ENCODE results near the gene IL1RAP.

IL1RAP gene

DNA sequence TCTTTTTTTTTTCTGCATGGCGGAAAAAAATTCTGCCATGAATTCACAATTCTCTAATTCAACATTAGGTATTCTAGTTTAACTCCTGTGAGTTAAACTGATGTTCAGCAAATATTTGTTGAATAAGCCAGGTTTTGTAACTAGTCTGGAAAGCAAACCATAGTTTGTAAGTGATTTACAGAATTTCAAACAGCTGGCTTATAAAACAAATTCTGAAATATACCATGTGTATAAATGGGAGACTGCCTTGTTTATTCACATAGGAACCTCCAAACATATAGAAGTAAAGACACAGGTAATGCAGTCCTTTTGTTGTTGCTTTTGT lies 101.1 kb downstream of the IL1RAP start:
- DNase-seq (ENCODE audit: low read depth) = no peak

DNA sequence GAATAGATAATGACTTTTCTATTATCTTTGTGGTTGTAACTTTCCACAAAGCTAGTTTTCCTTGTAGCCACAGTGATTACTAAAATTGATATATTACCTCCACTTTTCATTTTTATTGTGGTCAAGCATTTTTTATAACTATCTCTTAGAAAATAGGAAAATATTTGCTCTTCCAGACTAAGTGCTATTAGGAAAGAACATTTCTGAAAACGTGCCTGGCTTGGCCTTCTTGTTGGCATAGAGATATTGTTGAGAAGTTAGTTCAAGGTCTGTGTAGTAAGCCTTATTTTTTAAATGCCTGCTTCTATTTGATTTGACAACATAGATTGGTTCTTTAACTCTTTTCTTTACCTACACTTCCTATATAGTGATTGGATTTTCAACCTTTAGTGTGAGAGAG lies 101.7 kb downstream of the IL1RAP start:
- no peak for DNase-seq (ENCODE audit: low read depth)

DNA sequence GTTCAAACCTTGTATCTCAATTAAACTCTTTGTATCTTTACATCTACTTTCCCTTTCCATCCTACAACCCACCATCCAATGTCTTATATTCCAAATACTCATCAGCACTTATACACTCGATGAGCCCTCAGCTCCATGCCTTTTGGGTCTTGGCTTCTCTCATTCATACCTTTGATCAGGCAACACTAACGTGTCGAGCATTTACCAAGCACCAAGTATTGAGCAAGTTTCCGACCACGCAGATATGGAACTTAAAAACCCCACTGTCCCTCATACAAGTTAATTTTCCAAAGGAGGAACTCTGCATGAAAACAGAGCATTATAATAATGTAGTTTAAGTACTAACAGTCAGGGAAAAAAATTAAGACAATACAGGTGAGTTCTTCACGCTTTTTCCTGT lies 102.8 kb downstream of the IL1RAP start:
- DNase-seq (ENCODE audit: low read depth) = no peak

DNA sequence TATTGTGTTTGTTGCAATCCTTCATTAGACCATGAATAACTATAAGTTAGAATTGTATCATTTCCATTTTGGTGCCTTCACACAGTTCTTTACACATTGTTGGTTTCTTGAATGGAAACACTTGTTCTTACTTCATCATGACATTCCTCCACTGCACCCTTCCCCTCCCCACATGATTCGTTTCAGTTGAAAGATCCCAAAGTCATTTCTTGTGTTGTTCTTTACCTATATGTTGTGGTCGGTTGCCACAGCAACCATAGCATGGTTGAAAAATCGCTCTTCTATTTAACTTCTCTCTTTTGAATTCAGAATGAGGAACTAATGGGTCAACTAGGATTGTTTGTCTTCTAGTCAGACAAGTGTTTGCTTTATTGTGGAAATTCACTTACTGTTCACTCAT lies 103.3 kb downstream of the IL1RAP start:
- DNase-seq (ENCODE audit: low read depth) = no peak

DNA sequence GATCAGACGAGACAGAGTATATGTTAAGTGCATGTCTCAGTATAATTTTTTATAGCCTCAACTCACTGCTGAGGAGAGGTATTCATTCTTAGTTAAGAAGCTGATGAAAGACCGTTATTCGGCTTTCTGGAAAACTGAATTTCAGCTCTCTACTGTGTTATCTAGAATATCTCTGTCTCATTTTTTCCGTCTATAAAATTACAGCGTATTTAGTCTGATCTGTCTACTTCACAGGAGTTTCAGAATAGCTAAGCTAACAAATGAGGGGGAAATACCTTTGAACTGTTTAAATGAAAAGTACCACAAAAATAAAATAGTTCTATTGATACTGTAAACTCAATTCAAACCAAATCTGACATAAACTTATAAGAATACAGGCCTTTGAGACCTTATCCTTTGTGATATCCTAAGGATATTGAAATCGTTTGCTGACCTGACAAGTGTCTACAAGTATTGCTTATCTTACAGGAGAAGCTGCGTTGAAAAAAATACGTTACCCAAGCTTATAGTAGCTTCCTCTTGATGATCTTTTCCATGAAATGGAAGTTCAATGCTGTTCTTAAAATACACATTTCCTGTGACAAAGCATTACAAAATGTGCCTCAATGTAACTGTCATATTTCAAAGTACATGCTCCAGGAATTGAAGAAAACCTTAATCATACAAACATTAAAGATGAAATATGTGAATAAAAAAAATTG lies 104.6 kb downstream of the IL1RAP start:
- DNase-seq (ENCODE audit: low read depth) = no peak

DNA sequence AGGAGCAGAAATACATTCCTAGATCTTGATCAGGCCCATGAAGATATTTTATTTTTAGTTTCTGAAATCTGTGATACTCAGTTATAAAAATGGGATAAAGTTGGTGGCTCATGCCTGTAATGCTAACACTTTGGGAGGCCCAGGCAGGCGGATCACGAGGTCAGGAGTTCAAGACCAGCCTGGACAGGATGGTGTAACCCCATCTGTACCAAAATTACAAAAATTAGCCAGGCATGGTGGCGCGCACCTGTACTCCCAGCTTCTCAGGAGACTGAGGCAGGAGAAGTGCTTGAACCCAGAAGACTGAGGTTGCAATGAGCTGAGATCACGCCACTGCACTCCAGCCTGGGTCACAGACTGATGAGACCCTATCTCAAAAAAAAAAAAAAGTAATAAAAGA lies 105.5 kb downstream of the IL1RAP start:
- DNase-seq (ENCODE audit: low read depth) = no peak

DNA sequence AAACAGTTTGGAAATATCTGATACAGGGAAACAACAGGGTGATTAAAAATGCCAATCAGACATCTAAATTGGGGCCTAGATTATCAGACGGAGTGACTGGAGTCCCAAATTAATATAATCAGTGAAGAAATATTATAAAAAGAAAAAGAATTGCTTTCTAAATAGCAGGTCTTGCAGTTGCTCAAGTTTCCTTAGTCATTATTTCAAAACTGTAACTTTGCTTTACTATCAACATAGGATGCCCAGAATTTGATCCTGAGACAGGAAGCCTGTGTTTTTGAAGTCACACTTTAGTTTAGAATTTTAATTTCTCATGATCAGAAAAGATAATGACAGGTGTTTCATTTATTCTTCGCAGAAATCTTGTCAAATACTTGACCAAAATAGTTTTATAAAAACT lies 105.9 kb downstream of the IL1RAP start:
- DNase-seq (ENCODE audit: low read depth) = no peak

DNA sequence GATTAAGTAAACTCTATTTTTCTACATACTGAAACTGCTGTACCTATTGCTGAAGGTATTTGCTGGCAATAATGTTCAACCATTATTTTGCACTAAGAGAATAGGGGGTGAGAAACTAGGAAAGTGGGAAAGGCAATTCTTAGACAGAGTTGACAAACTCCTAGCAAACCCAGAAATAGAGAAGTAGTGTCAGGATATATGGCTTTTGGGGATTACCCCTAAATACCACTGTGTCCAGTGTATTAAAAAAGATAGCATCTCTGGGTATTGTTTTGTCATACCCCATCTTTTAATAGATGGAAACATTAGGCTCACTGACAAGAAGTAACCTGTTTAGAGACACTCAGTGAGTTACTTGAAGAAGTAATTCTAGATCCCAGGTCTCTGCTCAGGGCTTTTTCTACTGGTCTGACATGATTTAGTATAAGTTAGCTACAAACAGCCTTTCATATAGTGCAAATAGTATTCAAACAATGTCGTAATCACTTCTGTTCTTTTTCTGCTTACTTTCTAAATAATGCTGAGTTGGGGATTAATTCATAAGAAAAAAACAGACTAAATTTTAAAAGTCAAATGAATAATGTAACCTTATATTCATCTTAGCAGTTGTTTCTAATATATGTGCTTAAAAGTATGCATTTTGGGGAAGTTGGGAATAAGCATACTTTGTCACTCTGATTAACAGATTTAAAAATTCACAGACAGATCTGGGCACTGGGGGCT lies 107.2 kb downstream of the IL1RAP start:
- no peak for DNase-seq (ENCODE audit: low read depth)

DNA sequence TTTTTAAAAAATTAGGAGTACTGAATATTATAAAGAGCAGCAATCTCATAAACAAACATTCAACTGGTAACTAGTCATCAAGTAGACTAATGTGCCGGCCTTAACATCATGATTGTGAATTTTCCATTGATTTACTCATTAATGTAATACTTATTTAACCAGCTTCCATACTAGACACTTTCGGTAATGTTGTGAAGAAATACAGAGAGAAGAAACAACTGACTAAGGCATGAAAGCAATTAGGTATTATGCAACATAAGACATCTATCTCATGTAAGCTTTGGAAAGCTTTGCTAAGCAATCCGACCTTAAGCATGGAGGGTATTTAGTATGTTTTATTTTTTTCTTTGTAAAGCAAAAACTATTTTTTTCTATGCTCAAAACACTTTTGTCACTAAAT lies 108.0 kb downstream of the IL1RAP start:
- no peak for DNase-seq (ENCODE audit: low read depth)

DNA sequence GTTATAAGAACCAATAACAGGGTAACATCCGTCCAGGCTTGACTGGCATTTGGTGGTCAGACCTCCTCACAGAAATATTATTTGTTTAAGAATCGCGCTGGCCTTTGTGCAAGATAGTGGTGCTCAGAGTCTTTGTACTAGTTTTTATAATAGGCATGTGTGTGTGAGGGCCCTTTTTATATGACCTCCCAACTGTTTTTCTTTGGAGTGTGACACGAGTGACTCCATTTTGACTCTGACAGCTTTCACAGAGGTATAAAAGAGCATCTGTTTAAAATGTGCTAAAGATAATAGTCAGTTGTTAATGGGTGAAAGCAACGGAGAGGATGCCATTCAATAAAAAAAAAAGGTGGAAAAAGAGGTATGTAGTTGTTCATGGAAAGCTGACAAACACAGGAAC lies 110.4 kb downstream of the IL1RAP start:
- no peak for DNase-seq (ENCODE audit: low read depth)

DNA sequence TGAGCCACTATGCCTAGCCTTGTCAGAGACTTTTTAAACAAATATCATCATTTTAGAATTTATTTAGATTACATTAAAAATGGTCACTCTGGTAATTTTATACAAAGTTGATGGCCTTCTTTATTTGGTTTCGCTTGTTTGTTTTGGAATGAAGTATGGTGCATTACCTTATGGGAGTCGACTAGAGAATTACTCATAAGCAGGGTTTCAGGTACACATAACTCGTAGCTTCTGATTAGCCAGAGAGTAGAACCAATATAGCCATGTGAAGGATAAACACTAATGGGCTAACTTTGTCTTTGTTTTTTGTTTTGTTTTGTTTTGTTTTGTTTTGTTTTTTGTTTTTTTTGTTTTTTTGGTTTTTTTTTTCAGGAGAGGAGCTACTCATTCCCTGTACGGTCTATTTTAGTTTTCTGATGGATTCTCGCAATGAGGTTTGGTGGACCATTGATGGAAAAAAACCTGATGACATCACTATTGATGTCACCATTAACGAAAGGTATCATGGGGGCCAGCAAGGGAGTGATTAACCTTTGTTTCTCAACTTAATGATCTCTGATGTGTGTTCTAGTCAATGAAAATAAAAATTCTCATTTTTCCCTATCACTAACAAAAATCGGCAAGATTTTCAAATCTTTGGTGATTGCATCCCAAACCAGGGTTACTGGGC lies 113.2 kb downstream of the IL1RAP start:
- no peak for DNase-seq (ENCODE audit: low read depth)

DNA sequence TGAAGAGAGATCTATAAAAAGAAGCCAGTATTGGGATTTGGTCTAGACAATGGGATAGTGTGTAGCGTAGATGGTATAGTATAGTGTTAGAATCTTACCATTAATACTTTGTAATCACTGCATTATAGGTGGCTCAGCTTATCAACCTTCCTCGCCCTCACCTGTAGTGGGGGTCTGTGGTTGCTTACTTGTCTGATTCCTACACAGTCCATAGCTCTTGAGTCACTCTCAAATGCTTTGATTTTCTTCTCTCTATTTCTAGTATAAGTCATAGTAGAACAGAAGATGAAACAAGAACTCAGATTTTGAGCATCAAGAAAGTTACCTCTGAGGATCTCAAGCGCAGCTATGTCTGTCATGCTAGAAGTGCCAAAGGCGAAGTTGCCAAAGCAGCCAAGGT lies 115.2 kb downstream of the IL1RAP start:
- DNase-seq (ENCODE audit: low read depth) = no peak

DNA sequence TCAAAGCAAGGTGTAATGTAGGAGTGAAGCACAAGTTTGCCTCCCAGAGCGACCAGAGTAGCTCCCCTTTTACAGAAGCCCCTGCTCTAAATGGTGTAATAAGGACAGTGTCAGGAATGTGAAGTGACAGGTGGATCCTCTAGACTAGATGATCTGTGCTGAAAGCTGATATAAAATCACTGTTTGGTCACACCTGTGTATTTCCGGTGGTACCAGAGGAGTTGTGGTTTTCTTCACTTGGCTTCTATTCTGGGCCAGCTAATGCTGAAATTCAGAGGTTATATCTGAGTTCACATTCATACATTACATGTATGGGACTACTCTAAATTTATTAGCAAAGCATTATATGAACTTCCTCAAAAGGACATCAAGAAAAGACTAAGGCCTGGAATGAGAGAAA lies 117.4 kb downstream of the IL1RAP start:
- no peak for DNase-seq (ENCODE audit: low read depth)

DNA sequence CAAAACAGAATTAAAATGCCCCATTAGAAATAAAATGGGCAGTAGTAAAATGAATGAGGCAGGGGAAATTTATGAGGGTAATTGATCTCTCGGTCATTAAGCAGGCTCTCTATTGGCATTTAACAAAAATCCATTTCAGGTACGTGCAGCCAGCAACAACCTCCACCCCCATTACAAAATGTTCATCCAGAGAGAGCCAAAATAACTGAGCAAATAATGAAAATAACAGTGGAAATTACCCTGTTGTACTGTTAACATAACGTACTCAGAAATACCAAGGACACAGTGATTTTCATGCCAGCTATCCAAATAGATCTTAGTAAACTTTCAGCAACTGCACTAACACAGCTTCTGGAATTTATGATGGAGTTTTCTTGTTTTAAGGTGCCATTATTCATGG lies 127.7 kb downstream of the IL1RAP start:
- no peak for DNase-seq (ENCODE audit: low read depth)

DNA sequence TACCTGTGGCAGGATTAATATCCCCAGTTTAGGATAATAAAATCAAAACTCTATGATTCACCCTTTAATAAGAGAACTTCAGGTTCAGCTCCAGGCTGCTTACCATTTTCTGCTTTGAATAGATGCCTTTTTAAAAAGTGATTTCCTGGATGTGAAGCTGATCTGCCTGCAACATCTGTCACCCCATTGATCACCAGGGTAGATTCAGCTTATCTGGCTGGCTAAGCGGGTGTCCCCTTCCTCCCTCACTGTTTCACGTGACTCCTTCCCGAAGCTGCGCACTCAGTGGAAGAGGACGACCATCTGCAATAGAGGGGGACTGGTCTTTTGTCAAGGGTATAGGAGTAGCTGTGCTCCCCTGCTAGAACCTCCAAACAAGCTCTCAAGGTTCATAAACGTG lies 128.1 kb downstream of the IL1RAP start:
- DNase-seq (ENCODE audit: low read depth) = no peak

DNA sequence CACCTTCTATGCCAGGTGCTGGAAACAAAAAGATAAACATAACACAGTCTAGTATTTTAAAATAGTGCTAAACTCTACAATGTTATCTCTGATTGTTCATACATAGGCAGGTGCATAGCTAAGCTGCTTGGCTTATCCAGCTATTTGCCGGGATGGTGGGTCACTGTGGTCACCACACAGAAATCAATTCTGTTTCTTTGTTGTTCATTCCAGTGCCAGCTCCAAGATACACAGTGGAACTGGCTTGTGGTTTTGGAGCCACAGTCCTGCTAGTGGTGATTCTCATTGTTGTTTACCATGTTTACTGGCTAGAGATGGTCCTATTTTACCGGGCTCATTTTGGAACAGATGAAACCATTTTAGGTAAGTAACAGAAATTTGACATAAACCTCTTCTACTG lies 130.2 kb downstream of the IL1RAP start:
- no peak for DNase-seq (ENCODE audit: low read depth)

DNA sequence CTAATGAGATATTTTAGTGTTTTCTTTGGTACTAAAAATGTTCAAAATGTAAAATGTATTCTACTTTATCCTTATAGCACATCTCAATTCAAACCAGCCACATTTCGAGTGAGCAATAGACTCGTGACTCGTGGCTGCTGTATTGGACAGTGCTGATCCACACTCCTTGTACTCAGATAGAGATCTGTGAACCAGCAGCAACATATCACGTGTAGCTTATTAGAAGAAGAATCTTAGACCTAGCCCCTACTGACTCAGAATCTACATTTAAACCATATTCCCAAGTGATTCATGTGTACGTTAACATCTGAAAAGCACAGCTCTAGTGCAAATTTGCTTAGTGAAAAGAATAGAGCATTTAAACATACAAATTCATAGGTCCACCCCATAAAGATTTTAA lies 130.9 kb downstream of the IL1RAP start:
- DNase-seq (ENCODE audit: low read depth) = peak; percentile 49

DNA sequence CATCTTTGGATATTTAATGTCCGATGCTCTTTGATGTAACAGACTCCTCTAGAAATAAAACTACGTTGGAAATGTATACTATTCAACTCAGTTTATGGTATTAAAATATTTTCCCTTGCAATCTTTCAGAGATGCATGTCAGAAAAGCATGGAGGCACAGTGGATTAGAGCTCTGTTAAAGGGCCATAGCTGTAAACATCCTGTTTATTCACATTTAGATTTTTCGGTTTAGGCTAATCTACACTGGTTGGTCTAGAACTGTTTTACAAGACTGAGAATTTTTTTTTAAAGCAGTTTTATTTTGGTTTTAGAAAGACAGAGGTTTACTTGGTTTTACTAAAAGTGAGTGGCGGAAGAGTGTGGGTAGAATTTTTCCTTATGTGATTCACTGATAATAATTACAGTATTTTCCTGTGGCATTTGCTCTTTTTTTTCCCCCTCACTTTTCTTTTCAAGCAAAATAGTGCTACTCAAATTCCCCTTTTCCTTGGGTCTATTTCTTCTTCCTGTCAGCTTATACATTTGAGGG lies 132.1 kb downstream of the IL1RAP start:
- DNase-seq (ENCODE audit: low read depth) = no peak

DNA sequence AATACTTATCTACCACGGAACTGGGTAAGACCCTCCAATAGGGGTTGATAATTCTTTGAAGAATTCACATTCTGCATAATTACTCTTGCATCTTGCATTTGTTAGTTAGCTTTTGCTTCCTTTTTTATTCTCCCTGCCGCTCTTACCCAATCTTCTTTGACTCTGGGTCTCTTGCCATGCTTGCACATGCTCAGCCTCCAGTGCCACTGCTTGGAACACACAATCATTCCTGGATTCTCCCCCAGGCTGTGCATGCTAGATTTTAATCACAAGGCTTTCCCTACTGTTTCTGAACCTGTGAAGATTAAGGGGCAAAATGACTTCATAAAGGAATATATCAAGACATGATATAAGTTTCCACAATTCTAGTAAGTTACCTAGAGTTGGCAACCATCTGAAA lies 133.1 kb downstream of the IL1RAP start:
- DNase-seq (ENCODE audit: low read depth) = no peak

DNA sequence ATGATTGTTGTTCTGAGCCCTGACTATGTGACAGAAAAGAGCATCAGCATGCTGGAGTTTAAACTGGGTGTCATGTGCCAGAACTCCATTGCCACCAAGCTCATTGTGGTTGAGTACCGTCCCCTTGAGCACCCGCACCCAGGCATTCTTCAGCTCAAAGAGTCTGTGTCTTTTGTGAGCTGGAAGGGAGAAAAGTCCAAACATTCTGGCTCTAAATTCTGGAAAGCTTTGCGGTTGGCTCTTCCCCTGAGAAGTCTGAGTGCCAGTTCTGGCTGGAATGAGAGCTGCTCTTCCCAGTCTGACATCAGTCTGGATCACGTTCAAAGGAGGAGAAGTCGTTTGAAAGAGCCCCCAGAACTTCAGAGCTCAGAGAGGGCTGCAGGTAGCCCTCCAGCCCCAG lies 142.0 kb downstream of the IL1RAP start:
- no peak for DNase-seq (ENCODE audit: low read depth)

DNA sequence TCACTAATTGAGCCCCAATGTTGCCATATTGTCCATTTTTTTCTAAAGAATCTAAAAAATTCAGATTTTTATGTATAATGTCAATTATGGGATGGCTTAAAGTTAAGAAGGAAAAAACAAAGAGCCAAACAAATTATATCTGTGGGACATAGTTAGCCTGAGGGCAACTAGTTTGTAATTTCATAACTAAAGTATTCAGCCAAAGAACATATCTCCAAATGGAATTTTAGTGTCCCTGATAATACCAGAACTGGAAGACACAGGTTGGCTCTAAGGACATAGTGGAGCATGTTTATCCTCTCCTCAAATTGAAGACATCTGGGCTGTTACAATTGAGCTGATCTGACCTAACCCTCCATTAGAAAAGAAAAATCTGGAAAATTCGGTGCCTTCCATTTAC lies 144.2 kb downstream of the IL1RAP start:
- no peak for DNase-seq (ENCODE audit: low read depth)

DNA sequence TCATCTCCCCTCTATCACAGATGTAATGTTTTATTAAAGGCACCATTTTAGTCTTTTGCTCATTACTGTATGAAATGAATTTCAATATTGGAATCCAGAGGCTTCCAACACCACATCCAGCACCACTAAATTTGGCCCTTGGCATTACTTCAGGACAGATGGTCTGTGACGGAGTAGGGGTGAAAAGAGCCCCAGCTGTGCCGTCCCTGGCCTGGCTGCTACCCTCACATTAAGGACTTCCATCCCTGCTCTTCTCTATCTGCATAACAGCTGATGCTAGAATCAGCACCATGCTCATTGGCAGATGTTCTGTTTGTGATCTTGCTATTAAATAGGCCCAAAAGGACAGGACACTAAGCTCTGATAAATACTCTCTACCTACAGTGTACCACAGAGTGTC lies 152.9 kb downstream of the IL1RAP start:
- no peak for DNase-seq (ENCODE audit: low read depth)

DNA sequence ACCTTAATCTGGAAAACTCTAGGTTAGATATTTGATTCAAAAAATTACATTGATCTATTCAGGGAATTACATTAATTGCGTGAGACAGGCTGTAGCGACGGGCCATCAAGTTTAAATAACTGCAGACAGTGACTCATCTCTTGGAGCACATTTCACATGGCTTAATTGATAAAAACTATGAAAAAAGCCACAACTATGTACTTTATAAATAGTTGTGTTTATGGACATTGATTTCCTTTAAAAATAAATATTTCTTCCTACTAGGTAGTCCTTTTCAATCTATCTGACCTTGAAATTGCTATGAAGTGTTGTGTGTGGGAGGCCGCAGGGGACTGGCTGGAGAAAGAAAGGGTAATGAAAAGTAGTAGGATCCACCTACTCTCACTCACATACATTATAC lies 157.8 kb downstream of the IL1RAP start:
- peak; percentile 11 for DNase-seq (ENCODE audit: low read depth)
